Naive B cell (primary cell): Measurements from ENCODE around the gene AVP. TPM values are rescaled to one million over a fixed set of nuclear protein-coding genes. Genes with fewer than 3 reads are reported as not detected.
A peak's percentile ranks its signal among the peaks of the same experiment; 100 is the strongest.
"Not testable (repeated sequence)": the region's sequence is repeated elsewhere in the genome, so short reads cannot be mapped to it uniquely, and the experiment has no call there.

Experiments
- ATAC-seq, 2 donors: fragments of 150-1000 bp; cut with Tn5 transposase; 2 replicates each; pipeline ENCODE4 v1.10.0; 2021; ENCODE audit warnings: low read depth in 2 of 2, mild to moderate bottlenecking in 2 of 2, moderate library complexity in 2 of 2
- DNase-seq: peaks from one replicate; pipeline ENCODE4 v3.0.0; 2022
- H3K27ac Mint-ChIP-seq, 6 donors: one replicate each; pipeline ENCODE4 v1.8.0; 2020 to 2022; ENCODE audit warnings: mild to moderate bottlenecking in 6 of 6, mixed read lengths in 6 of 6, moderate library complexity in 5 of 6, inconsistent platforms in 2 of 6
- H3K27me3 Mint-ChIP-seq, 3 donors: one replicate each; pipeline ENCODE4 v1.8.0; 2021 to 2022; ENCODE audit warnings: mixed read lengths in 3 of 3, mild to moderate bottlenecking in 1 of 3
- H3K36me3 Mint-ChIP-seq, 2 donors: one replicate each; pipeline ENCODE4 v1.8.0; 2020 to 2022; ENCODE audit warnings: mixed read lengths in 2 of 2, inconsistent platforms in 1 of 2, mild to moderate bottlenecking in 1 of 2
- H3K4me1 Mint-ChIP-seq, 3 donors: one replicate each; pipeline ENCODE4 v1.8.0; 2020 to 2022; ENCODE audit warnings: mixed read lengths in 3 of 3, inconsistent platforms in 1 of 3, mild to moderate bottlenecking in 1 of 3, moderate library complexity in 1 of 3
- H3K4me3 Mint-ChIP-seq, 8 donors: one replicate each; pipeline ENCODE4 v1.8.0; 2020 to 2022; ENCODE audit warnings: mild to moderate bottlenecking in 8 of 8, mixed read lengths in 8 of 8, moderate library complexity in 8 of 8, inconsistent platforms in 2 of 8
- H3K9me3 Mint-ChIP-seq, 7 donors: one replicate each; pipeline ENCODE4 v1.8.0; 2020 to 2022; ENCODE audit warnings: mixed read lengths in 7 of 7, mild to moderate bottlenecking in 5 of 7, inconsistent platforms in 2 of 7, moderate library complexity in 1 of 7
- polyA plus RNA-seq, 6 donors: library from polyadenylated mRNA; unstranded; fragments of 300-500 nt; fragmentation: Illumina TruSeq; gene quantifications; one replicate each; pipeline ENCODE4 v1.2.3, GENCODE V29; 2021; ENCODE audit warnings: low read depth in 6 of 6

The AVP gene
- polyA plus RNA-seq, 6 donors from 2014 or later = not detected

DNA sequence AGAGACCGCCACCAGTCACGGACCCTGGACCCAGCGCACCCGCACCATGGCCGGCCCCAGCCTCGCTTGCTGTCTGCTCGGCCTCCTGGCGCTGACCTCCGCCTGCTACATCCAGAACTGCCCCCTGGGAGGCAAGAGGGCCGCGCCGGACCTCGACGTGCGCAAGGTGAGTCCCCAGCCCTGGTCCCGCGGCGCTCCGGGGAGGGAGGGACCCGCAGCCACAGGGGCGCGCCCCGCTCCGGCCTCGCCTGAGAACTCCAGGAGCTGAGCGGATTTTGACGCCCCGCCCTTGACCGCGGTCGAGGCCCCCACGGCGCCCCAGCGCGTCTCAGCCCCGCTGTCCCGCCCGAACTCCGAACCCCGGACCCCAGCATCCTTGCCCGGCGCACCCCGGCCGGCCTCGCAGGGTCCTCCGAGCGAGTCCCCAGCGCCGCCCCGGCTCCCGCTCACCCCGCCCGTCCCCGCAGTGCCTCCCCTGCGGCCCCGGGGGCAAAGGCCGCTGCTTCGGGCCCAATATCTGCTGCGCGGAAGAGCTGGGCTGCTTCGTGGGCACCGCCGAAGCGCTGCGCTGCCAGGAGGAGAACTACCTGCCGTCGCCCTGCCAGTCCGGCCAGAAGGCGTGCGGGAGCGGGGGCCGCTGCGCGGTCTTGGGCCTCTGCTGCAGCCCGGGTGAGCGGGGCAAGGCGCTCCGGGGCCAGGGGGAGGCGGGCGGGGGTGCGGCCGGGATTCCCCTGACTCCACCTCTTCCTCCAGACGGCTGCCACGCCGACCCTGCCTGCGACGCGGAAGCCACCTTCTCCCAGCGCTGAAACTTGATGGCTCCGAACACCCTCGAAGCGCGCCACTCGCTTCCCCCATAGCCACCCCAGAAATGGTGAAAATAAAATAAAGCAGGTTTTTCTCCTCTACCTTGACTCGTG lies 12.7 kb downstream of the AVP start, which contains the start of gene OXT:
Gene OXT (plus strand): TSS at position 11 of the 920 bp plus-strand sequence. CDS start 36 bp downstream, at position 47.
- Mint-ChIP-seq H3K36me3 (peaks cover 0 to 5% of the 10 kb centered on the region in 2 donors), H3K9me3 (no peaks in the 10 kb centered on the region), H3K27ac (peak within 1 kb of the TSS; percentile 78 to 96 (median 92)), H3K4me1 (peaks cover 11 to 39% (median 24%) of the 10 kb centered on the region in 3 donors), H3K27me3 (peaks cover 9 to 15% (median 12%) of the 10 kb centered on the region in 3 donors), H3K4me3 (peak within 1 kb of the TSS; percentile 75 to 91 (median 90))
- ATAC-seq (peak; percentile 86 to 87), DNase-seq (peak; percentile 68)

DNA sequence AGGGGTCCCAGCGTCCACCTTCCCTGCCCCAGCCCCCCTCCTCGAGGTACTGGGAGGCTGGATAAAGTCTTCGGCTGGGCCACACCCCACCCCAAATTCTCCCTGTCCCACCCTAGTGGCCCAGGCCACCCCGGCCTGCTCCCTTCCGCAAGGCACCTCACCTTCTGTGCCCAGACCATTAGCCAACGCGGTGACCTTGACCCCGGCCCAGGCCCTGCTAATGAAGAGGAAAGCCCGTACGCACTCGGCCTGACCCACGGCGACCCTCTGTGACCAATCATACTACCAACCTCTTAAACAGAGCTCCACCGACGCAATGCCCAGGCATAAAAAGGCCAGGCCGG lies 13.3 kb downstream of the AVP start:
- H3K36me3 Mint-ChIP-seq = peaks cover 0 to 5% of the 10 kb centered on the region in 2 donors

DNA sequence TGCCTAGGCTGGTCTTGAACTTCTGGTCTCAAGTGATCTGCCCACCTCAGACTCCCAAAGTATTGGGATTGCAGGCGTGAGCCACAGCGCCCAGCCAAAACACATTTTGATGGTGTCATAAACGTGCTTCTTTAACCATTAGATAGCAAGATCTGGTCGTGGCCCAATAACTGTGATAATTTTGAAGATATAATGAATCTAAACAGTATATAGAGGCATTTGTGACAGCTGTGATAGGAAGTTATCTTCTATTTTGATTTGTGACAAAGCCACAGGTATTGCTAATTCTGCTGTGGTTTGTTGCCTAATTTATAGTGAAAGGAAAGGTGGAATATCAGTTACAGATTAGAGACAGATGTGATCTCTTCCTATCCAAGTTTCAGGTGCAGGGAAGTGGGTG lies 13.8 kb downstream of the AVP start:
- no peaks in the 10 kb centered on the region for H3K9me3 Mint-ChIP-seq

More for the DNA sequence above, 13.3 kb downstream of the AVP start:
- Mint-ChIP-seq H3K27ac (peak overlapping the region in 4 of 6 donors; percentile 34 to 92 (median 74)), H3K27me3 (peaks cover 2 to 9% (median 8%) of the 10 kb centered on the region in 3 donors), H3K4me1 (peaks cover 15 to 42% (median 24%) of the 10 kb centered on the region in 3 donors), H3K4me3 (peak overlapping the region; percentile 75 to 91 (median 88)), H3K9me3 (no peaks in the 10 kb centered on the region)
- no peak for ATAC-seq
- DNase-seq = no peak

DNA sequence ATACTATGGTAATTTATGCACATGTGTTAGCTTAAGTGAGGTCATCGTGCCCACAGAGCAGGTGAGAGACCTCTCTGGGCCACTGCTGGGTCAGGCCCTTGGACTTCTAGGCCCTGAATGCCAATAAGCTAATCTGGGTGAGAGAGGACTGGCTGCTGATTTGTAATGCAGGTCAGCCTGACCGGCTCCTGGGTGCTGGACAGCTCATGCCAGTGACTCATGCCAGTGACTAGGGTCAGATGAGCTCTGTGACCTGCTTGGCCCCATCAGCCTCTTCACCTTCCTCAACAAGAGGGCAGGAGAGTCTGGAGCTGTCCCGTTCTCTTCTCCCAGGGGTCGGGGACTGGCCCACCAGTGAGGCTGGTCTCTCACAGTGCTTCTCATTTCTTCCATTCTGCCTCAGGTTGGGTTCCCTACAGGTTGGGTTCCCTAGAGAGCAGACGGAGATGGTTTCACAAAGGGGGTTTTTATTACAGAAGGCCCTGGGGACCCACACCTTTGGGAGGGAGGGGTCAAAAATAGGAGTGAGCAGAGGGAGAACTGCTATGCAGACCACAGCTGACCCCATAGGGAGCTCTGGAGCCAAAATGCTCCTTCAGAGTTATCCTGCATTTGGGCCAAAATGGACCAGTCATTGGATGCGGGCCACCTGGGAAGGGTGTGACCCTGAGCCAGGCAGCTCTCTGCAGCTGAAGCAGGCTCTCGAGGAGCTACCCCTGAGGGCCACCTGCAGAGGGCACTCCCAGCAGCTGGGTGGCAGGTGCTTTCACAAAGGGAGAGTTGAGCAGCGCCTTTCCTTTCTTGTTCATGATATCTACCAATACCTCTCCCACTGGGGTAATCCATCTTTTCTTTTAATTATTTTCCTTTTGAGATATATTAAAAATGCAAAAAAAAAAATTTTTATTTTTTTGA lies 15.3 kb downstream of the AVP start:
- Mint-ChIP-seq H3K36me3 (peaks cover 0 to 5% of the 10 kb centered on the region in 2 donors), H3K27me3 (peaks cover 0 to 2% (median 0%) of the 10 kb centered on the region in 3 donors), H3K4me1 (peaks cover 19 to 45% (median 30%) of the 10 kb centered on the region in 3 donors), H3K4me3 (peak overlapping the region in 1 of 8 donors; percentile 52), H3K27ac (no peak overlapping the region), H3K9me3 (no peaks in the 10 kb centered on the region)
- DNase-seq (no peak), ATAC-seq (peak in 1 of 2 donors; percentile 17)

More for the DNA sequence above, 13.8 kb downstream of the AVP start:
- Mint-ChIP-seq H3K36me3 (peaks cover 0 to 5% of the 10 kb centered on the region in 2 donors), H3K4me1 (peaks cover 15 to 42% (median 24%) of the 10 kb centered on the region in 3 donors), H3K27me3 (peaks cover 0 to 7% (median 4%) of the 10 kb centered on the region in 3 donors), H3K27ac (peak overlapping the region in 5 of 6 donors; percentile 3 to 92 (median 62)), H3K4me3 (peak overlapping the region; percentile 75 to 91 (median 88))
- no peak for ATAC-seq
- no peak for DNase-seq

DNA sequence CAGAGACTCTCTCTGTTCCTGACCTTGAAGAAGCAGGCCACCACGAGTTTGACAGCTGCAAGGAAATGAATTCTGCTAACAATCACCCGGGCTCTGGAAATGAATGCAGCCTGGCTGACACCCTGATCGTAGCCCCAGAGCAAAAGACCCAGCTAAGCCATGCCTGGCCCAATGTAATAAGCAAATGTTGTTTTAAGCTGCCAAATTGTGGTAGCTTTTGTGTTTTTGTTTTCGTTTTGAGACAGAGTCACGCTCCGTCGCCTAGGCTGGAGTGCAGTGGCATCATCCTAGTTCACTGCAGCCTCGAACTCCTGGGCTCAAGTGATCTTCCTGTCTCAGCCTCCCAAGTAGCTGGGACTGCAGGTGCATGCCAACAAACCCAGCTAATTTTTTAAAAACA lies 16.4 kb downstream of the AVP start:
- H3K36me3 Mint-ChIP-seq = peaks cover 0 to 5% of the 10 kb centered on the region in 2 donors
- DNase-seq (no peak), ATAC-seq (no peak)
- no peak overlapping the region for H3K4me3 Mint-ChIP-seq
- H3K4me1 Mint-ChIP-seq = peaks cover 19 to 45% (median 30%) of the 10 kb centered on the region in 3 donors
- H3K27ac Mint-ChIP-seq = peak overlapping the region in 1 of 6 donors; percentile 69
- H3K27me3 Mint-ChIP-seq = no peaks in the 10 kb centered on the region
- H3K9me3 Mint-ChIP-seq = no peaks in the 10 kb centered on the region

DNA sequence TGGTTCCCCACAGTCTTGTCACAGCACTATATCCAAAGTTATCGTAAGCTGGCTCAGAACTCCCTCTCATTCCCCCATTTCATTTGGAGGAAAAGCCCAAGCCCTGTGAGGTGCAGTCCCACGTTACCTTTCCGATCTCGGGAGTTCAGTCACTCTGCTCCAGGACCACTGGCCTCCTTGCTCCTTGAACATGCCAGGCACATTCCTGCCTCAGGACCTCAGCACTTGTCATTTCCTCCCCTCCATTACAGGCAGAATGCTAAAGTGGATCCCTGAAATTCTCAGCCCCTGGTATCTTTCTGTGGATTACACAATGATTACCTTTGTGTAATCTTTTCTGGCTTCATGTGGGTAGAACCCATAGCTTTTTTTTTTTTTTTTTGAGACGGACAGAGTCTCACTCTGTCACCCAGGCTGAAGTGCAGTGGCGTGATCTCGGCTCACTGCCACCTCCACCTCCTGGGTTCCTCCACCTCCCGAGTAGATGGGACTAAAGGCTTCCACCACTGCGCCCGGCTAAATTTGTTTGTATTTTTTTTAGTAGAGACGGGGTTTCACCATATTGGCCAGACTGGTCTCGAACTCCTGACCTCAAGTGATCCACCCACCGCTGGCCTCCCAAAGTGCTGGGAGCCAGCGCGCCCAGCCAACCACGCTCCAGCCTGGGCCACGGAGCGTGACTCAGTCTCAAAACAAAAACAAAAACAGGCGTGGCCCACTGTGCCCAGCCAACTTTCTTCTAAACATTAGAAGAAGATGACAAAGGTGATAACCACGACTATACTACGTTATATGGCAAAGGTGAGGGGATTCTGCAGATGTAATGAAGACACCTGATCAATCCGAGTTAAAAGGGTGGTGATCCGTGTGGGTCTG lies 17.1 kb downstream of the AVP start:
- no peak for DNase-seq
- H3K27ac Mint-ChIP-seq = peak overlapping the region in 4 of 6 donors; percentile 68 to 73 (median 70)
- H3K9me3 Mint-ChIP-seq = no peaks in the 10 kb centered on the region
- H3K4me1 Mint-ChIP-seq = peaks cover 15 to 42% (median 27%) of the 10 kb centered on the region in 3 donors
- no peak for ATAC-seq
- H3K36me3 Mint-ChIP-seq = peaks cover 0 to 5% of the 10 kb centered on the region in 2 donors
- H3K4me3 Mint-ChIP-seq = peak overlapping the region in 1 of 8 donors; percentile 51
- no peaks in the 10 kb centered on the region for H3K27me3 Mint-ChIP-seq

DNA sequence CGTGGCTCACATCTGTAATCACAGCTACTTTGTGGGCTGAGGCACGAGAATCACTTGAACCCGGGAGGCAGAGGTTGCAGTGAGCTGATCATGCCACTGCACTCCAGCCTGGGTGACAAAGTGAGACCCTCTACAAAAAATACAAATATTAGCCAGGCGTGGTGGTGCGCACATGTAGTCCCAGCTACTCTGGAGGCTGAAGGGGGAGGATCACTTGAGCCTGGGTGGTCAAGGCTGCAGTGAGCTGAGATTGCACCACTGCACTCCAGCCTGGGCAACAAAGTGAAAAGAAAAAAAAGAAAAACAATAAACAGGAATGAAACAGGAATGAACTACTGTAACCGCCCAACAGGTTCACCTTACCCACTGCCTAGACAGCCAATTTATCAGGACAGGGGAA lies 20.4 kb downstream of the AVP start:
- DNase-seq, H3K4me3 Mint-ChIP-seq, H3K27me3 Mint-ChIP-seq, H3K36me3 Mint-ChIP-seq, ATAC-seq, H3K9me3 Mint-ChIP-seq: not testable (repeated sequence)
- H3K4me1 Mint-ChIP-seq = peaks cover 8 to 31% (median 30%) of the 10 kb centered on the region in 3 donors
- peak overlapping the region in 2 of 6 donors; percentile 74 to 89 for H3K27ac Mint-ChIP-seq

DNA sequence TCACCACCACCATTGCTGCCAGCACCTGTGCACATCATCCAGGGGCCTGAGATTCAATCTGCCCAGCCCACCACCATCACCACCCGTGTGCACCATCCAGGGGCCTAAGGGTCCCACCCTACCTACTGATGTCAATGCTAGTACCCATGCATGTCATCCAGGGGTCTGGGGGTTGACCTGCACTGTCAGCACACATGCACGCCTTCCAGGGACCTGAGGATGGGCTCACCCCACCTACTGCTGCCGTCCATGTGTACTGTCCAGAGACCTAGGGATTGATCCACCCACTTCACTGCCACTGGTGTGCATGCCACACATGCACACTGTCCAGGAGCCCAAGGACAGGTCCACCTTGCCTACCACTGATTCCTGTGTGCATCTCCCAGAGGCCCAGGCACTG lies 25.0 kb downstream of the AVP start:
- H3K36me3 Mint-ChIP-seq = no peaks in the 10 kb centered on the region
- no peaks in the 10 kb centered on the region for H3K9me3 Mint-ChIP-seq
- no peak overlapping the region for H3K27ac Mint-ChIP-seq

DNA sequence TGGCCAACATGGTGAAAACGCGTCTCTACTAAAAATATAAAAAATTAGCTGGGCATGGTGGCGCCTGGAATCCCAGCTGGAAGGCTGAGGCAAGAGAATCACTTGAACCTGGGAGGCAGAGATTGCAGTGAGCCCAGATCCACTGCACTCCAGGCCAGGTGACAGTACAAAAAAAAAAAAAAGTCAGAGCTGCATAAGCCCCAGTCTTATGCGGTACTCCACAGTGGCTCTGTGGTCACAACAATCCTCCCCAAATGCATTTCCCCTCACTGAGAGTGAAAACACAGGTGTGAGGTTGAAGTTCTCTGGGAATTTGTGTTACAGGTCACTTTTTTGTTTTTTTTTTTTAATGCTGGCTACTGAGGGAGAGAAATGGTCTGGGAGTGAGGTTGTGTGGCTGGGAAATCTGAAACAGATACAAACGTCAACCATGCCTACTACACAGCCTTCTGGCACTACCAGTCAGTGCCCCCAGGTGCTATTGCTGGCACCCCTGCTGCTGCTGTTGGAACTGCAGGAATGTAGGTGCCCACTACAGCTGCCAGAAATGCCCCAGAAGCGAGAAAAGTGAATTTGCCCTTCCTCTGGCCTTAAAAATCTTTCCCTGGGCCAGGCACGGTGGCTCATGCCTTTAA lies 33.0 kb downstream of the AVP start:
- H3K9me3 Mint-ChIP-seq = no peaks in the 10 kb centered on the region
- no peak overlapping the region for H3K27ac Mint-ChIP-seq
- peak in 1 of 2 donors; percentile 43 for ATAC-seq
- DNase-seq = no peak
- H3K36me3 Mint-ChIP-seq = peaks cover 0 to 3% of the 10 kb centered on the region in 2 donors
- no peak overlapping the region for H3K4me3 Mint-ChIP-seq
- peaks cover 7 to 15% (median 10%) of the 10 kb centered on the region in 3 donors for H3K4me1 Mint-ChIP-seq
- no peaks in the 10 kb centered on the region for H3K27me3 Mint-ChIP-seq

More for the DNA sequence above, 25.0 kb downstream of the AVP start:
- DNase-seq = no peak
- Mint-ChIP-seq H3K27me3 (no peaks in the 10 kb centered on the region), H3K4me1 (peaks cover under 1 to 17% (median 5%) of the 10 kb centered on the region in 3 donors), H3K4me3 (no peak overlapping the region)
- no peak for ATAC-seq

DNA sequence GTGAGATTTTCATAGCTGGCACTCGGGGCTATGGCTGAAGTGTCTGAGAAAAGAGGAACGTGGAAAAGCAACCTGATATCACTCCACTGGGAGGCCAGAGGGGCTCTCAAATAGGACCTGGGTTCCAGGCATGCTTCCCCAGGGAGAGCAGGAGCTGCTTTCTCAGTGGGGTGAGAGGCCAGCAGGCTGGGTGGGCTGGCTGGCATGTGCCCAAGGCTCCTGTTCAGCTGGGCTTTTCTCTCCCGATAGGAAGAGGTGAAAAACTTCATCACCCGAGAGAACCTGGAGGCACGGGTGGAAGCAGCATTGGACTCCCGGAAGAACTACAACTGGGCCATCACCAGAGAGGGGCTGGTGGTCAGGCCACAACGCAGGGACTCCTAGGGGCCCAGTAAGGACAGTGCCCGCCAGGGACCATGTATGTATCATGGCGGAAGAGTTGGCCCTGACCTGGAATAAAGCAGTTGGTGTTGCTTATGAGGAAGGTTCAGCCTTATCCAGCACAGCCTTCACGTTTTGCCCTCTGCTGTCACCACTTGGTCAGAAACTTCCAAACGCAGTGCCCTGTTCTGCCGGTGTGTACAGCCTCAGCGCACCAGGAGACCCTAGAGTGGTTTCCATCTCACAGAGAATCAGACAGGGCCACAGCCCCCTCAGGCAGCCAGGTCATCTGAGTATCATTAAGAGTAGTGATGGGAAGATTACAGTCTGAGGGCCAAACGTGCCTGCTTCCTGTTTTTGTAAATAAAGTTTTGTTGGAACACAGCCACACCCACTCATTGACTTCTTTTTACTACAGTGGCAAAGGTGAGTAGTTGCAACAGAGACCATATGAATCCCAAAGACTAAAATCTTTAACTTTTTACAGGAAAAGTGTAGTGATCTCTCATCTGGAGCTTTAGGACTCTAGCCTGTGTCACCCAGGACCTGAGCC lies 36.8 kb downstream of the AVP start:
- H3K9me3 Mint-ChIP-seq = no peaks in the 10 kb centered on the region
- H3K36me3 Mint-ChIP-seq = peaks cover 0 to 3% of the 10 kb centered on the region in 2 donors
- H3K27ac Mint-ChIP-seq = peak overlapping the region in 1 of 6 donors; percentile 64
- no peak for ATAC-seq
- DNase-seq = no peak
- H3K4me1 Mint-ChIP-seq = peaks cover 17 to 28% (median 17%) of the 10 kb centered on the region in 3 donors
- no peaks in the 10 kb centered on the region for H3K27me3 Mint-ChIP-seq
- peak overlapping the region; percentile 78 to 94 (median 90) for H3K4me3 Mint-ChIP-seq
